Stimulated activated CD4-positive, alpha-beta T cell treated with anti-CD3 and anti-CD28 coated beads, Interleukin-15, amount 100 ng/mL, for 1 hour (primary cell): Measurements from ENCODE around the gene E2F2.

Experiments used
- DNase-seq, 2 donors: peaks; one replicate each; pipeline ENCODE4 v3.0.0-alpha.2; 2020; ENCODE audit warnings: low read depth in 1 of 2, low spot score in 1 of 2

Gene E2F2

DNA sequence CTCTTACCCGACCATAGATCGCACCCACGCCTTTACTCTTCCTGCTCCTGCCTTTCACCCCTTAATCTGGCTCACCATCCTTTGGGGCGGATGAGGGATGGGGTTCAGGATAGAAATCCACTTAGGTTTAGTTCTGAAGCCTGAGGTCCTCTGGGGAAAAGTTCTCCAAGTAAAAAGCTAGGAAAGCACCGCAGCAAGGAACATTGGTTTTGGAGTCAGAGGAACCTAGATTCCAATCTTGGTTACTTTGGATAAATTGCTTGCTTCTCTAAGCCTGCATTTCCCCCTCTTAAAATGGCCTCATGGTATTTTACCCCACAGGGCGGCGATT lies 46.1 kb downstream of the E2F2 start:
- no peak for DNase-seq

DNA sequence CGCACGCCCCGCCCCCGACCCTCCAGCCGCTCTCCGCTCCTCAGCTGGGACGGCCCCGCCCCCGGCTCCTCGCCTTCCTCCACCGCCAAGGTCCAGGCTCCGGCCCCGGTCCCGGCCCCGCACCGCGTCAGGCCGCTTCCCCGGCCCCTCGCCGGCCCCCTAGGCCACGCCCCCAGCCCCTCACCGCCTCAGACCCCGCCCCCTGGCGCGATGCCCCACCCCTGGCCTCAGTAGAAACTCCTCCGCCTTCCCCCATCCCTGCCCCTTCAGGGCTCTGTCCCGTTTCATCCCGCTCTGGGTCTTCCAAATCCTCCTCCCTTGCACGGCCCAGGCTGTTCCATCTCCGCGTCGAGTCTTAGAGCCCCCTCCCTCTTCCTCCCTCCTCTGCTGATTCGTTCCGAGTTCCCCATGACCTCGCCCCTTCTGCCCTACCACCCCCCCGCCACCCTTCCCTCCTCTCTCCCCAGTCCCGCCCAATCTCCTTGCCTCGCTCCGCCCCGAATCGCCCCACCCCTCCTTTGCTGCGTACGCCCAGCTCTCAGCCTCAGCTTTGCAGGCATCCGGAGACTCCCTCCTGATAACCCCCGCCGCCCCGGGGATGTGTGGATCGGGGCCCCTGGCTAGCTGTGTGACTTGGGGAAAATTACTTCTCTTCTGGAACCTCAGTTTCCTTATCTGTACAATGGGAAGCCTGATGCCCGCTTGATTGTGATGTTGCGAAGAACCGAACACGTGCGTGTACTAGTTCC lies 46.6 kb downstream of the E2F2 start:
- peak; percentile 76 to 82 for DNase-seq

DNA sequence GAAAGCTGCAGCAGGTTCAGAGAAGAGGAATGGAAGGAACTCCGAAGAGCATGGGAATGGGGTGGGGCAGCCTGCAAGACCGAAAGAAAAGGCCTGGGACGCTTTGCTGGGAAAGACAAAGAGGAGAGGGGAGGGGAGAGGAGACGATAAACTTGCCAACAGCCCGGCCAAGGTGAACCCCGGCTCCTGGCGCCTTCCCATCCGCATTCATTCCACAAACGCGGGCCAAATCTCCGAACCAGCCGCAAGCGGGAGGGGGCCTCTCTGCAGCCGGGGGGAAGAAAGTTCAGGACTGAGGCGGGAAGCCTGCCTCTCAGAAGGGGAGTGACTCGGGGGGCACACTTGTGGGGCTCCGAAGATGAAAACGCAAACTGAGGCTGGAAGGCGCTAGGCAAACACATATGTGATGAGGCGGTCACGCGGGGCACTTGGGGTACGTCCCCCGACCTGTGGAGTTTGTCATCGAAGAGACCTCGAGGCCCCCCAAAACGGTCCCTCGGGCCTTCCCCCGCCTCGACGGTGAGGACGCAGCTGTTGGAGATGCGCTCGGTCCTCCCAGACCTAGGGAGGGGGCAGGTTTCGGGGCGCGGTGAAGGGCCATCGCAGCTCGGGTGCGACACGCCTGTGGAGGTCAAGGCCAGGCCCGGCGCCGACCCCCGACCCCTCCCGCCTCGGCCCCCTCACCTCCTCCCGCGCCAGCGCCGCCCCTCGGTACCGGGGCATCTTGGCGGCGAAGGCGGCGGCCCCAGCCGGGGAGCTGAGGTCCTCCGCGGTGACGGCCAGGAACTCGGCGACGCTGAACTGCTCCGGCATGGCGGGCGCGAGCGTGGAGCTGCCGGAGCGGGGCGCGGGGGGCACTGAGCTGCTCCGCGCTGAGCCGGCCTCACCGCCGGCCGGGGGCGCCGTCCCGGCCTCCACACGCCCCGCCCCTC lies 47.4 kb downstream of the E2F2 start, which contains the start of gene ASAP3:
ASAP3 (minus strand) TSS at position 859 of the 932 bp plus-strand sequence; CDS start at position 813, 46 bp downstream.
- DNase-seq = no peak

DNA sequence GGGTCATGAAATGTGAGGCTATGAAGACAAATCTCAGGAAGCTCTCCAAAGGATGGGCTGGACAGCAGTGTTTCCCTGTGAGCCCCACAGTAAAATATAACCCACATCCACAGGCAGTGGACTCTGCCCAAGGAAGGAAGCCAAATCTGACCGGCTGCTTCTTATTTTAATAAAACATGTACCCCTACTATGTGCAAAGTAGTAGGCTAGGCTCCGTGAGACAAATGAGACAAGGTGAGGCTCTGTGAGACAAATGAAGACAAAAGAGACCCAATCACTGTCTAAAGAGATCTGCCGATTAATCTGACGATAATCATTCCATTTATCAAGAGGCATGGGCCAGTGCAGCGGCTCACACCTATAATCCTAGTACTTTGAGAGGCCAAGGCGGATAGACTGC lies 49.1 kb downstream of the E2F2 start:
- DNase-seq = no peak

DNA sequence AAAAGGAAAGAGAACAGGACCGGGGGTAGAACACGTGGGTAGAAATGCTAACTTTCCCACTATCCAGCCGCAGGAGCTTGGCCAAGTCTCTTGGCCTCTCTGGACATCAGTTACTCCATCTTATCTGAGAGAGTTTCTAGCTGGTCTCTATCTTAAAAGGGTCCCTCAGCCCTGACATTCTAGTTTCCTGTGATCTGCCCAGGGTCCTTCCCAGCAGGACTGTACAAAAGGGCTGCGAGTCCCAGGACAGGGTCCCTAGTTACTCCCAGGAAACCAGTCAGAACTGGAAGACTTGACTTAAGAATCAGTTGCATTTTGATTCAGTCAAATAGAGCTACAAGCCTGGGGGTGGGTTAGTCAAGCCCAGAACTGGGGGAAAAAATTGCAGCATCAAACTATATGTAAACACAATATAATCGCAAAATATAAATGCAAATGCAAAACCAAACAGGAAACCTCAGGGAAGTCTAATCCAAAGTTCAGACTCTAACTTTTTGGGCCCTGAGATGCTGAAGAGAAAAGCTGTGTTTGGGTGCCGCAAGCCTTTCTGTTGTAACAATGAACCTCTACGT lies 49.9 kb downstream of the E2F2 start:
- no peak for DNase-seq

DNA sequence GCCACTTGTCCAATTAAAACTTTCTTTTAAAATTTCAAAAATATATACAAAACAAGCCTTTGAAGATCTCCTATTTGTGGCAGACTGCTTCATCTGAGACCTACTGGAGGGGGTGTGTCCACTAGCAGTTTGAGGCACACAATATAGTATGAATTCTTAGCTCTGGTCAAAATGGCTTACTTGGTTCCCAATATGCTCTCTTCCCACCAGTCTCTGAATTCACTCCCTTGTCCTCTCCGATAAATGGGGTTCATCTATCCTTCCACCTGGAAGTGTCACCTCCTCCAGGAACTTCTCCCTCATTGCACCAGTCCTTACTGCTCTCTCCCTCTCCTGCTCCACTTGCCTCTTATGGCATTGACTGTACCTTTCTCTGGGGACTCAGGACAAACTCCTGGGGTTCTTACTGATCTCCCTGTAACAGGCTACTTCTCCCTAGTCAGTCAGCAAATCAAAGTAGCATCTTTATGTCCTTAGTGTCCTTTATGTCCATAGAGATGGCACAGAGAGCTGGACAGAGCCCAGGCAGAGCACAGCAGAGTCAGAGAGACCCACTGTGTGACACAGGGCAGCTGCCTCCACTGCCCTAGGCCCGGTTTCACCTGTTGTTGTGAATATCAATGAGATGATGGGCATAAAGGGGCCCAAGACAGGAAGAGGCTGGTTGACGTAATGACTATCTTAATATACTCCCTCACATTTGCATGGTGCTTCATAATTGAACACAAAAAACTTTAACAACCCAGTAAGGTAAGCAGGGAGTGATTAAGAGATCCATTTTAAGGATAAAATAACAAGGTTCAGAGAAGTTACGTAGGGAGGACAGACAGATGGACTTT lies 50.6 kb downstream of the E2F2 start:
- DNase-seq = no peak

DNA sequence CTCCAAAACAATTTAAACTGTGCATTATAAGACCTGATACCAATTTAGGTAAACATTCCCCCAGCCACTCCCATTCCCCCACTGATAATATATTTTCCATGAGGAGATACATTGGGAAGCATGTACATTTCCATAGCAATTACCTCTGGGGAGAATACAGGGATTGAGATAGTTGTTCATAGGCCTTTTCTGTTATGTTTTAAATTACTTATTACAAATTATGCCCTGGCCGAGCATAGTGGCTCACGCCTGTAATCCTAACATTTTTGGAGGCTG lies 51.4 kb downstream of the E2F2 start:
- DNase-seq = no peak

DNA sequence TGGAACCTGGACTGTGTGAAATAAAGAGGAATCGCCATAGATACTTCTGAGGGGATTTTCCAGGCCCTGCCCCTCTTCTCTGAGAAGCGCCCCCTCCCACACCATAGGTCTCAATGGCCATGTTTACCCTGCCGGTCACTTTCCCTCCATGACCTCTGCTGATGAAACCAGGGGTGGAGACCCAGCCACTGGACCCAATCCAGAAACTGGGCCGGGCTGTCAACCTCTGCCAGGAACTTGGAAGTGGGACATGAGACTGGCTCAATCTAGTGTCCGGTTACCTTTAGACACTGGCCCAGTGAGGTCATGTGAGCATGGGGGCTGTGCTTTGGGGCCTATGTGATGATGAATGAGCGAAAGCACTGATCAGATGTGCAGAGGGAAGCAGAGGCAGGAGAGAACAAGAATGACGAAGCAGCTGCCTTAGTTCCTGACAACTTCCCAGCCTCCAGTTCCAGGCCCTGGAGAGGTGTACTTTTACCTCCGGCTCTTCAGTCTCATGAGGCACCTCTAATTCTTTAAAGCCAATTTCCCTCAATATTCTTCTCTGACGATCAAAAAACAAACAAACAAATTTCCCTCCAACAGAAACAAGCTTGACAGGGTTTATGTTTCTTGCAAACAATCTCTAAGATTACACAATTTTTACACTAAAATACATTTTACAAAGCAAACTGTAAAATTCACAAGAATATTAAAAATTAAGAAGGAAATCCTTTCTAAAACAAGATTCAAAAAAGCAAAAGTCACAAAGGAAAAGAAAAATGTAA lies 52.0 kb downstream of the E2F2 start:
- DNase-seq = no peak

DNA sequence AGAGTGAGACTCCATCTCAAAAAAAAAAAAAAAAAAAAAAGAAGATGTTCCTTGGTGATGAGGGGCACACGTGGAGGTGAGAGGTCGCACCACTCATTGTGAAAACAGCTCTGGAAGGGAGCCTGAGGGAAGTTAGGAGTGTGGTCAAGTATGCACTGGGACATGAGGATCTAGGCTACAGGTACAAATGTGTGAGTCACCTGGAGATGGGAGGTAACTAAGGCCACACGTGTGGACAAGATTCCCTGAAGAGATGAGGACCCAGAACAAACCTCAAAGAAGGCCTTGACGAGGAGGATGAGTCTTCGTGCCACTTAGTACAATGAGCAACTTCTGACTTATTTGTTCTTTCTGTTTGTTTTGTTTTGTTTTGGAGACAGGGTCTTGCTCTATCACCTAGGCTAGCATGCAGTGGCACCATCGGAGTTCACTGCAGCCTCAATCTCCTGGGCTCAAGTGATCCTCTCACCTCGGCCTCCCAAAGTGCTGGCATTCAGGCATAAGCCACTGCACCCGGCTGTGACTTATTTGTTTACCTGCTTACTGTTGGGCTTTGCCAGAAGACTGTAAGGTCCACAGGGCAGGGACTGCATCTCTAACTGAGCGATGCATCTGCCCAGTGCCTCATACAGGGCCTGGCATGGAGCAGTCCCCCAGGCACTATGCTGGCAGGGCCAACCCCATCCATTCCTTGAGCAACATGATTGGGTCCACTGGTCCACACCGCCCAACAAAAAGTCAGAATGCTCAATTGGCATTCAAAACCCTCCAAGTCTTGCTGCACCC lies 53.5 kb downstream of the E2F2 start:
- no peak for DNase-seq

DNA sequence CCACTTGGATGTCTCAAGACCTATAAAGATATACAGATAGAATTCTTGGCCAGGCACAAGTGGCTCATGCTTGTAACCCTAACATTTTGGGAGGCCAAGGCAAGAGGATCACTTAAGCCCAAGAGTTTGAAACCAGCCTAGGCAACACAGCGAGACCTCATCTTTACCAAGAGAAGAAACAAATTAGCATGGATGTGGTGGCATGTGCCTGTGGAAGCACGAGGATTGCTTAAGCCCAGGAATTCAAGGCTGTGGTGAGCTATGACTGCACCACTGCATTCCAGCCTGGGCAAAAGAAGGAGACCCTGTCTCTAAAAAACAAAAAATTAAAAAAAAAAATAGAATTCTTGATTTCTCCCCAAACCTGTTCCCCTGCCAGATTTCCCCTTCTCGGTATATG lies 55.4 kb downstream of the E2F2 start:
- no peak for DNase-seq

DNA sequence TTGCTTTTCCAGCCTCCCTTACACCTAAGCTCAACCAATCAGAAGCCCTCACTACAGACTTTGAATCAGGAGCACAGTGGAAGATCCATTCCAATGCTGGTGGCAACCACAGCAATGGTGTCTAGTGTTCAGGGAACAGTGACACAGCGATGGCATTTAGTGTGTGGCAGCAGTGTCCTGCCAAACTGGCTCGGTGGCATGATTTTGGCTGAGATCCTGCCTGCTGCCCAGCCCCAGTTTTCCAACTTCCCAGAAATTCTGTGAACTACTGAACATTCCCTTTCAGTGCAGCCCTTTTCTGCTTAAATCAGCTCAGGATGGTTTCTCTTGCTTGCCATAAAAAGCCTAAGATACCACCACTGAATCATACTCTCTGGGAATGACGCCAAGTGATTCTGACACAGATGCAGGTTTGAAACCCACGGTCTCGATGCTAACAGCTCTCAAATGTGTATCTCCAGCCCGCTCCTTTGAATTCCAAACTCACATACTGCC lies 55.9 kb downstream of the E2F2 start:
- no peak for DNase-seq

DNA sequence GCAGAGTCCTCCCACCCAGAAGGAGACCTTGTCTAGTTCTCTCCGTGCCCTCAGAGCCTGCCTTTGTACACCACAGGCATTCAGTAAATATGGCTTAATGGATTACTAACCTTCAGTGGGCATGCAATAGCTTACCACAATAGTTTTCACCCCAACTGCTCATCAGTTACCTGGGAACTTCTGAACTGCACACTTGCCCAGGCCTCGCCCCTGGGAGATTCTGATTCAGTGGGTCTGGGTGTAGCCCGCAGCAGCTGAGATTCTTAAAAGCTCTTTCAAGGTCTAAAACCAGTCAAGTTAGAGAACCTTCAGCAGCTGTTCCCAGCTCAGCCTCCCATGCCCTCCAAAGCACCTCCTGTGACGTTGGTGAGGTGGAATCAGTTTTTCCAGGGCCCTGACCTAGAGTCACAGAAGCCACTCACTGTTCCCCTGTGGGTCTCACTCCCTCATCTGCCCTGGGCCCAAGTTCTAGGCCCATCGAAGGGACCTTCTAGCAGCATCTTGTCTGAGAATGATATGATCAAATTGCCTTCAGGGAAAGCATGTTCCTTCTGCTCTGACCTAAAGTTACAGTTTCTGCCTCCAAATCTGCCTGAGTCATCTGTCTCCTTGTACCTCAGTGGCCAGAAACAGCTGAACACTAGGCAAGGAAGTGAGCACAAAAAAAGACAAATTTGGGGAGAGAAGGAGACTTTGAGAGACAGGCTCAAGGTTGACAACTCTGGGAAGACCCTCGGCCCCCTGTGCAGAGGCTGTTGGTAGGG lies 57.8 kb downstream of the E2F2 start:
- no peak for DNase-seq

DNA sequence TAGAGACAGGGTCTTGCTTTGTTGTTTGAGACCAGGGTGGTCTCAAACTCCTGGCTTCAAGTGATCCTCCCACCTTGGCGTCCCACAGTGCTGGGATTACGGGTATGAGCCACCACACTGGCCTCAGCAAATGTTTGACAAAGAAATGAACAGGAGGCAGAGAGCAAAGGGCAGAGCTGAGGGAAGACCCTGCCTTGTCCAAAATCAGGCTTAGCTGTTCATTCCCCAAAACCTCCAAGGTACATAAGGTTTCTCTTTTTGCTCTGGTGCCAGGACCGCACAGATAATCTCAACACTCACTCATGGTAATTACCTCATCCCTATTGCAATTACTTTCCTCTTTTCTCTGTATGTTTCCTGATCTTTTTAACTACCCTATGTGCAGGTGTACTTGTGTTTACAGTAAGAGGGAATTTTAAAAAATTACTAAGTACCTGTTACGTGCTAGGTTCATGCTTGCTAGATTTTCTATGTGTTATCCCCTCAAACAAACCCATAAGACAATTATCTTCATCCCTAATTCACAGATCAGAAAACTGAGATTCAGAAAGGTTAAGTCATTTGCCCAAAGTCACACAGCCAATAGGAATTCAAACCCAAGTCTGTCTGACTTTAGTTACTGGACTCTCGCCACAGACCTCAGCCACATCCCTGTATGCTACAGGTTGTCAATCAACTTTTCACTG lies 58.5 kb downstream of the E2F2 start:
- DNase-seq = no peak

DNA sequence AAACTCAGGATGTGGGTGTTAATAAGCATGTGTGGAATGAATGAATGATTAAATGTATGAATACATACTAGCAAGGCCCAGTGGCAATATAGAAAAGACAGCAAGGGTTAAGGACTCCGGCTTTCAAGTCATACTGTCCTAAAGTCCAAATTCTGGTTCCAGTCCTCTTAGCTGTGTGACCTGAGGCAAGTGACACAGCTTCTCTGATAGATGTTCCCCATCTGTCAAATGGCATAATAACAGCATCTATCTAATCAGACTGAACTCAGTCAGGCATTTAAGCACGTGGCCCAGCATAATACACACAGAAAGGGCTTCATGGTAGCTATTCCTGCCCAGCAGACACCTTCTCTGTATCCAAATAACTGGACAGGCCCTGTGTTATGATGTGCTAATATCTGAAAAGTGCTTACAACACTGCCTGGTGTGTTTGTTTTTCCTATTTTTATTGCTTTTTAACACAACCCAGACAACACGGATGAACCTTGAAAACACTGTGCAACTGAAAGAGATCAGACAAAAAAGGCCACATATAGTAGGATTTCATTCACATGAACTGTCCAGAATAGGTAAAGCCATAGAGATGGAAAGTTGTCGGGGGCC lies 59.5 kb downstream of the E2F2 start:
- no peak for DNase-seq

DNA sequence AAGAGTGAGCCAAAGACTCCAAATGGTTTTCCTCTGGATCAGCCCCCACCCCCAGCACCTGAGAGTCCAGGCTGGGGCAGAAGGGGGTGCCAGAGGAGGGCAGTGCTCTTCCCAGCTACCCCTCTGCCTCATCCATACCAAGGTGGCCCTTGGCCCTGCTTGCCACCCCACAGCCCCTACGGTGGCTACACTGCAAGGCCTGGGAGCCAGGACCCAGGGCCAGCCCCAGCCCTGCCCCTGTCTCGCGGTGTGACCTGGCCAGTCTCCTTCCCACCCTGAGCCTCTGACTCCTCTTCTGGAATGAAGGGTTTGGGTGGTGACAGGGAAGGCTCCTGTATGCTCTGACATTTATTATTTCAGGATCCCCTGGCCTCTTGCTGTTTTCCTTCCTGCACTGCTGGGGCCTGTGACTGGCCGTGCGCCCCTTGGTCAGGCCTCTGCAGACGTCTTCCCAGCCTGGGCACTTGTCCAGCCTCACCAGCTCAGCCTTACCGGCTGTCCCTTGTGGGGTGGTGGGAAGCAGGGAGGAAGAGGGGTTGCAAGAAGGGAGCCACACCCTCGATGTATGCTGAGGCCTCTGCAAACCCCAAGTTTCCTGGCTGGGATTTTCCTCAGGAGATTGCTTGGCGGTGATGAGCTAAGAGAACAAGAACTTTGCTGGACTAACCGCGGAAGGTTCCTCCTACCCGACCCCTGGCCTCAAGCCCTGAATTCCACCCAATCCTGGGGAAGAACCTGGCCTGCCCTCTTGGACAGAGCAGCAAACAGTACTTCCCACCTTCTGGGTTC lies 60.6 kb downstream of the E2F2 start:
- DNase-seq = no peak

DNA sequence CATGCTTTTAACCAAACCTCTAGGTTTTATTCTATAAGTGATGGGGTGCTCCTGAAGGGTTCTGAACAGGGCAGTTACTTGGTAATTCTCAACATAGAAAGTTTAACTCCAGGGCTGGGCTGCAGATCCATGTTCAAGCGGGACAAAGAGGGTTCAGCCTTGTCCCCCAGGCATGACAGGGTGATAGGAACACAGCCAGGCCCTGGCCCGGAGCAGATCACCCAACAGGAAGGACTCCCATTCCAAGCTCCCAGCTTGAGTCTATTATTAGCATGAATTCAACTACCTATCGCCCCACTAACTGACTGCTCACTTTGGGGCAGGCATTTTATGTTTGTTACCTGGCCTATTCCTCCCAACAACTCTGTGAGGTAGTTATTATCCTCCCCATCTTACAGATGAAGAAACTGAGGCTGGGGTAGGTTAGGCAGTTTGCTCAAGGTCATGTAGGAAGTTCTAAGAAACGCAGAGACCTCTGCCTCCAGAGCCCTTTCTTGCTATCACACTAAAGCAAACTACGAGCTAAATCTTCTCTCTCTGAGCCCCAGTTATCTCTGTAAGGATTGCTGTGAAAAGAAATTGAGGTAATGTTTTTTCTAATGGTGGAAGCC lies 61.6 kb downstream of the E2F2 start:
- no peak for DNase-seq
